ENCODE data around the gene CCER1. TPM values are rescaled to one million over a fixed set of nuclear protein-coding genes. Genes with fewer than 3 reads are reported as not detected.

The CCER1 gene
- total RNA-seq, result not detected
- long read RNA-seq, donor 1, result 0 reads
- long read RNA-seq, donor 2, result 0 reads

DNA sequence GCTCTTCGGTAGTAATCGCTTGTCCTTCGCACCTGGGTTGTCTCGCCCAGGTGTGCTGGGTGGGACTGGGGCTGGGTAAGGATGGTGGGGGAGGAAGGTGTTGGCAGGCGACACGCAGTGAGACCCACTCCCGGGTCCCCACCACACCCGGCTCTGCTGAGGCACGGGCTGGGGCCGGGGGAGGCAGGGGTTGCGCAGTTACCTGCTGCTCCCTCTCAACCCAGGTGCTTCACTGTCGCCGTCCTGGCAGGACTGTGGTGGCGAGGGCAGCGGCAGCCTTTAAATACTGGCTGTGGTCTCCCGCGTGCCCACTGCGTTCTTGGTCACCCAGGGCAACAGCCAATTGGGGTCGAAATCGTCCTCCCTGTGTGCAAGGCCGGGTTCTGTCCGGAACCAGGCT lies at the start of gene CCER1:
CCER1 (minus strand) TSS at position 256 of the 400 bp plus-strand sequence. CDS start 434 bp downstream, outside the sequence.
- H3K36me3 ChIP-seq (ENCODE audit: low read depth), result no peaks in the 10 kb centered on the region
- no peak for ATAC-seq
- intact Hi-C loops (cut with DNase I, micrococcal nuclease), result no loop called here
- H3K4me3 ChIP-seq, result no peak within 1 kb of the TSS
- no peak for TF ChIP-seq CTCF (IDR thresholded peaks at IDR 0.05)
- DNase-seq, result no peak
- H3K4me1 ChIP-seq (ENCODE audit: low read depth), result no peaks in the 10 kb centered on the region
- no peaks in the 10 kb centered on the region for H3K9me3 ChIP-seq

- ATAC-seq, result no peak
- intact Hi-C loops (cut with DNase I, micrococcal nuclease), result no loop called here
- TF ChIP-seq CTCF (IDR thresholded peaks at IDR 0.05), result no peak
- Histone ChIP-seq H3K4me1 (ENCODE audit: low read depth) (no peaks in the 10 kb centered on the region), H3K4me3 (no peak overlapping the region), H3K36me3 (ENCODE audit: low read depth) (no peaks in the 10 kb centered on the region), H3K9me3 (no peaks in the 10 kb centered on the region)
- DNase-seq, result no peak
These were observed 48.8 kb upstream of the CCER1 start for GRCh38 chr12:91003737-91004136.

- ATAC-seq, result no peak
- Histone ChIP-seq H3K36me3 (ENCODE audit: low read depth) (no peaks in the 10 kb centered on the region), H3K9me3 (no peaks in the 10 kb centered on the region), H3K4me3 (no peak overlapping the region), H3K4me1 (ENCODE audit: low read depth) (no peaks in the 10 kb centered on the region)
- intact Hi-C loops (cut with DNase I, micrococcal nuclease), result no loop called here
- TF ChIP-seq CTCF (IDR thresholded peaks at IDR 0.05), result no peak
- DNase-seq, result no peak
These were observed 46.3 kb upstream of the CCER1 start for GRCh38 chr12:91001306-91001705.

DNA sequence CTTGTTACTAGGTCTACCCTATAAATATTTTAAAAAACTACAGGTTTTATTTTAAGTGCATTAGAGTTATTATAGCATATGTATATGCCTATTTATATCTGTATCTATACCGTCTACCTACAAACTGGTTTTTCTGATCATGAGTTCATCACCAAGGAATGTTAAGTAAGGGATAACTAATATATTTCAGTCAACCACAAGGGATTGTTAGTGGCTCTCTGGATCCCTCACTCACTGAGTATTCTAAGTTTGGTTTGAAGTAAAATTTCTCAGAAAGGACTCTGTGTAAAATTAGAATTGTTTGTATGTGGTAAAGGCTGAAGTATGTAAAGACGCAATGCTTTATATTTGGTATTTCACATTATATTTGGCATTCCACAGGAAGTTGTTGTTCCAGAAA lies 45.0 kb upstream of the CCER1 start:
- no peaks in the 10 kb centered on the region for H3K4me1 ChIP-seq (ENCODE audit: low read depth)
- H3K36me3 ChIP-seq (ENCODE audit: low read depth), result no peaks in the 10 kb centered on the region
- DNase-seq (no peak), ATAC-seq (no peak)
- TF ChIP-seq CTCF (IDR thresholded peaks at IDR 0.05), result no peak
- intact Hi-C loops (cut with DNase I, micrococcal nuclease), result no loop called here
- H3K4me3 ChIP-seq, result no peak overlapping the region
- no peaks in the 10 kb centered on the region for H3K9me3 ChIP-seq

- ATAC-seq, result no peak
- H3K9me3 ChIP-seq, result no peaks in the 10 kb centered on the region
- no peak for DNase-seq
- intact Hi-C loops (cut with DNase I, micrococcal nuclease), result no loop called here
- H3K4me1 ChIP-seq (ENCODE audit: low read depth), result no peaks in the 10 kb centered on the region
- no peaks in the 10 kb centered on the region for H3K36me3 ChIP-seq (ENCODE audit: low read depth)
- H3K4me3 ChIP-seq, result no peak overlapping the region
- no peak for TF ChIP-seq CTCF (IDR thresholded peaks at IDR 0.05)
These were observed 44.6 kb upstream of the CCER1 start for GRCh38 chr12:90999527-90999926.

- no peak for TF ChIP-seq CTCF (IDR thresholded peaks at IDR 0.05)
- intact Hi-C loops (cut with DNase I, micrococcal nuclease), result no loop called here
- Histone ChIP-seq H3K4me1 (ENCODE audit: low read depth) (no peaks in the 10 kb centered on the region), H3K4me3 (no peak overlapping the region), H3K9me3 (no peaks in the 10 kb centered on the region), H3K36me3 (ENCODE audit: low read depth) (no peaks in the 10 kb centered on the region)
- DNase-seq, result no peak
- no peak for ATAC-seq
These were observed 40.0 kb upstream of the CCER1 start for GRCh38 chr12:90995010-90995409.

Measured in mucosa of descending colon (tissue), 3 donors.